OCI-M2 (cell line): ENCODE results near the gene UGT1A8.

Experiments used
- DNase-seq: peaks from one replicate; lab custom pipeline; 2025; ENCODE audit not compliant: unreplicated experiment; lab: John Stamatoyannopoulos, UW

Gene UGT1A8

DNA sequence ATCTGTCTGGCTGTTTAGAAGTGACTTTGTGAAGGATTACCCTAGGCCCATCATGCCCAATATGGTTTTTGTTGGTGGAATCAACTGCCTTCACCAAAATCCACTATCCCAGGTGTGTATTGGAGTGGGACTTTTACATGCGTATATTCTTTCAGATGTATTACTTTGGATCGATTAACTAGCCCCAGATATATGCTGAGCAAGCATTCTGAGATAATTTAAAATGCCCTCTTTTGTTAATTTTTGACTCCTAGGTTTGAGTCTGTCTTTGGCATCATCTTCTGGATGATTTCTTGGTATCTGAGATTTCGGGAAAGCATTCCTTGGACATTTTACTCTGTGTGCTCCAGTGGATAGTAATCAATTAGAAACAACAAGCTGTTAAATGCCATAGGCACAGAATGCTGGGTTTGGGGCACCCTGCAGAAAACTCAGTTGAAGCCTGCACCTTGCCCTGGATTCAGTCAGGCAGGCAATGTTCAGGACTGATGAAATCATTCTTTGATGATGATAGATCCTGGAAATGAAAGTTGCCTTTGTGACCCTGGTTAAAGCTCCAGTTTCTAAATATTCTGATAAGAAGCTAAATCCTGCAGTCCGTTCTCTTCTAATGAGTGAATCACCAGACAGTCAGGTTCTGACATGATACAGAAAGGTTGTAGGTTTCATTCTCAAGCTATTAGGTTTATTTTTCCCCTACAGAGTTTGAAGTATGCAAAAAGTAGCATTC is 143.8 kb downstream of the UGT1A8 start:
- no peak for DNase-seq

DNA sequence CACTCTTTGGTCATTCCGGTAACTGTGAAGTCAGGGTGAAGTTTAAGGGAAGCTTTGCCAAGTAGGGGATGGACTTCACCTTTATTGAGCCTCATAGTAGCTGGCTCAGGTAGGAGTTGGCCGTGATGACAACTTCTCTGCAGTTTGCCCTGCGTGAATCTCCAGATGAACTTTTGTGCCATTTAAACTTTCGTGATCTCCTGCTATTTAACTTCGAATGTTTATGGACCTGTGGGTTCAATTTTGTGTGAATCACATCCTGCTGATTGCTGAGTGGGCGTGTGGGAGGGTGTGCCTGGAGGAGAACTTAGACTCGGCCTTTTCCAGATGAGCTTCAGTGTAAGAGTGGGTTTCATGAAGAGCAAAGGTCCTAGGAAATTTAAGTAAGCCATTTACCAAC is 146.8 kb downstream of the UGT1A8 start:
- no peak for DNase-seq

- DNase-seq = no peak
Measured at GRCh38 chr2:233764761-233765160, 147.3 kb downstream of the UGT1A8 start.

DNA sequence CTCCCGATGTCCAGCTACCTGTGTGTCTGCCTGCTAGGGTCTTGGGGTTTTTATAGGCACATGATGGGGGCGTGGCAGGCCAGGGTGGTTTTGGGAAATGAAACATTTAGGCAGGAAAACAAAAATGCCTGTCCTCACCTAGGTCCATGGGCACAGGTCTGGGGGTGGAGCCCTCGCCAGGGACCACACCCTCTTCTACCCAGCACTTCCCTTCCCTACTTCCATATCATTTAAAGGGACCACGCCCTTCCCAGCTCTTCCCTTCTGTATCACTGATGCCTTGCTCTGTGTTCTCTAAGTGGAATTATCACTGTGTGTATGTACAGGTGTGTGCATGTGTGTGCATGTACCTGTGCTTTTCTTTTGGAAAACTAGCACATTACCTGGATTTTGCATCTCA is 149.0 kb downstream of the UGT1A8 start:
- DNase-seq = no peak

DNA sequence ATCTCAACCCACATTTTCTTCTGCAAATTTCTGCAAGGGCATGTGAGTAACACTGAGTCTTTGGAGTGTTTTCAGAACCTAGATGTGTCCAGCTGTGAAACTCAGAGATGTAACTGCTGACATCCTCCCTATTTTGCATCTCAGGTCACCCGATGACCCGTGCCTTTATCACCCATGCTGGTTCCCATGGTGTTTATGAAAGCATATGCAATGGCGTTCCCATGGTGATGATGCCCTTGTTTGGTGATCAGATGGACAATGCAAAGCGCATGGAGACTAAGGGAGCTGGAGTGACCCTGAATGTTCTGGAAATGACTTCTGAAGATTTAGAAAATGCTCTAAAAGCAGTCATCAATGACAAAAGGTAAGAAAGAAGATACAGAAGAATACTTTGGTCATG is 150.6 kb downstream of the UGT1A8 start:
- DNase-seq = no peak

GRCh38 chr2:233769260-233769659 is 151.8 kb downstream of the UGT1A8 start:
- no peak for DNase-seq

DNA sequence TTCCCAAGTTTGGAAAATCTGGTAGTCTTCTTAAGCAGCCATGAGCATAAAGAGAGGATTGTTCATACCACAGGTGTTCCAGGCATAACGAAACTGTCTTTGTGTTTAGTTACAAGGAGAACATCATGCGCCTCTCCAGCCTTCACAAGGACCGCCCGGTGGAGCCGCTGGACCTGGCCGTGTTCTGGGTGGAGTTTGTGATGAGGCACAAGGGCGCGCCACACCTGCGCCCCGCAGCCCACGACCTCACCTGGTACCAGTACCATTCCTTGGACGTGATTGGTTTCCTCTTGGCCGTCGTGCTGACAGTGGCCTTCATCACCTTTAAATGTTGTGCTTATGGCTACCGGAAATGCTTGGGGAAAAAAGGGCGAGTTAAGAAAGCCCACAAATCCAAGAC is 154.7 kb downstream of the UGT1A8 start:
- DNase-seq = no peak

DNA sequence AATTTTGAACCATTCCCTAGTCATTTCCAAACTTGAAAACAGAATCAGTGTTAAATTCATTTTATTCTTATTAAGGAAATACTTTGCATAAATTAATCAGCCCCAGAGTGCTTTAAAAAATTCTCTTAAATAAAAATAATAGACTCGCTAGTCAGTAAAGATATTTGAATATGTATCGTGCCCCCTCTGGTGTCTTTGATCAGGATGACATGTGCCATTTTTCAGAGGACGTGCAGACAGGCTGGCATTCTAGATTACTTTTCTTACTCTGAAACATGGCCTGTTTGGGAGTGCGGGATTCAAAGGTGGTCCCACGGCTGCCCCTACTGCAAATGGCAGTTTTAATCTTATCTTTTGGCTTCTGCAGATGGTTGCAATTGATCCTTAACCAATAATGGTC is 155.2 kb downstream of the UGT1A8 start:
- no peak for DNase-seq

- DNase-seq = no peak
Measured at GRCh38 chr2:233773854-233774253, 156.4 kb downstream of the UGT1A8 start.

GRCh38 chr2:233775414-233775813 is 158.0 kb downstream of the UGT1A8 start:
- DNase-seq = no peak

DNA sequence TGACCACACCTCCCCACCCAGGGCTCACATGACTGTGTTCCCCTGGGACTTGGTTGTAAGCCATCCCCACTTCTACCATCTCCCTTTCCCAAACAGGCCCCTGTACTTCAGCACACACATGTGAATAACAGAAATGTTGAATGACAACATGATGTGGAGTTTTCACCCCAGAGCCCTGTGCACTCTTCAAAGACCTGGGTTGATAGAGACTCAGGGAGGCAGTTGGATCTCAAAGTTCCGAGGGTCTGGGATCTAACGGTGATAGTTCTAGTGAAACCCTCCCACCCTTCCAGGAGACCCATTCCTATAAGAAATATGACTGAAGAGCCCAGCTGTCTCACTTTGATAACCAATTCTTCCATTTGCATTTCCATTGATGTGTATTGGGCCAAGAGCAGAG is 160.6 kb downstream of the UGT1A8 start, which contains the start of gene MROH2A:
Gene MROH2A (plus strand): TSS at position 301 of the 400 bp plus-strand sequence. CDS start 1,029 bp downstream, outside the sequence.
- no peak for DNase-seq

GRCh38 chr2:233779722-233780121 is 162.3 kb downstream of the UGT1A8 start:
- no peak for DNase-seq

GRCh38 chr2:233780771-233781170 is 163.3 kb downstream of the UGT1A8 start:
- DNase-seq = no peak

DNA sequence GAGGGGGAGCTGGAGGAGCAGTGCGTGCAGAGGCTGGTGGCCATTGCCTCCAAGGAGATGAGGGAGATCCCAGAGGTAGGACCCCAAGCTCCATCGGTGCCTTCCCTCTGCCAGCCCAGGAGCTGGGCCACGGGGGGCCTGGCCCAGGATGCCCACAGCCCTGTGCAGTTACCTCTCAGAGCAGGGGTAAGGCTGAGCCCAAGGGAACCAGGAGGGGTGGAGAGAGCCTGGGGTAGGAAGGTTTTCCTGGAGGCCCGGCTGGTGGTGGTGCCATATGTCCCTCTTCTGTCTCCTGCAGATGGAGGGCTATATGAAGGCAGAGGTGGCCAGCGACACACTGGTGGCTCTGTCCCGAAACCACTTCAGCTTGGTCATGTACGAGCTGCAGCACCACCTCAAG is 172.1 kb downstream of the UGT1A8 start:
- no peak for DNase-seq

GRCh38 chr2:233791151-233791882 is 173.9 kb downstream of the UGT1A8 start:
- no peak for DNase-seq

GRCh38 chr2:233791883-233792329 is 174.5 kb downstream of the UGT1A8 start:
- no peak for DNase-seq

GRCh38 chr2:233792720-233793119 is 175.3 kb downstream of the UGT1A8 start:
- DNase-seq = no peak

GRCh38 chr2:233793465-233794127 is 176.2 kb downstream of the UGT1A8 start:
- no peak for DNase-seq

DNA sequence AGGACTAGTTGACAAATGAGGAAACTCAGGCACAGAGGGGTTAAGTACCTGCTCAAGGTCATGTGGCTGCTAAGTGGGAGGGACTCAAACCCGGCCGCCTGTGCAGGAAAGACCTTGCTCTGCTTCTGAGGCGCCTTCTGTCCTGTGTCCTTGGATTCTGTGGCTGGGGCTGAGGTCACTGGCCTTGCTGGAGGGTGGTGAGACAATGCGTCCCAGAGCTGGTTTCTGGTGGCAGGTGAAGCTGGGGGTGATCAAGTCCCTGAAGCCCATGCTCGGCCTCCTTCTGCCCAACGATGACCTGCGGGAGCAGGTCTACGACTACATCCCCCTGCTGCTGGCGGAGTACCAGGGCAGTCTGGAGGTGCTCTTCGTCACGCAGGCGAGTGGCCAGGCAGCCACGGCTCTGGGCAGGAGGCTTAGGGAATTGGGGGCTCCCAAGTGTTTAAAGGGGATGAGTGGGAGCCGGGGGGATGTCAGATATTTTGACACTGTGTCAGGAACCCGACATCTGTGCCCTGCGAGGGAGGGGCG is 176.8 kb downstream of the UGT1A8 start:
- no peak for DNase-seq

- DNase-seq = no peak
Measured at GRCh38 chr2:233795735-233796171, 178.3 kb downstream of the UGT1A8 start.

DNA sequence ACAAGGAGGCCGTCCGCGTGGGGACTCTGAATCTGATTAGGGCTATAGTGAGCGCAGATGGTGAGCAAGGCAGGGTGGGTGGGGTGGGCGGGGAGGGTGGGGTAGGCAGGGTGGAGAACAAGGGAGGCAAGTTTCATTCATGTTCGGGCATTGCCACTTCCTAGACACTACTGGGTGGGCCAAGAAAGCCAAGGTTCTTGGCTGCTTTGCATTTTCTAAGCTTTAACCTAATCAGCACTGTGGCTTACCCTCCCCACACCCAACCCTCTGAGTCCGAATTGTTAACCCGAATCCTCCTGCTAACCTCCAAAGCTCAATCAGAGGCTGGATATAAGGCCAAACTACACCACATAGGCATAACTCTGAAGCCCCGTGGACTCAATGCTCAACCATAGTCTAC is 178.8 kb downstream of the UGT1A8 start:
- no peak for DNase-seq
